Ascending aorta (tissue), 2 donors: ENCODE data around the gene PRPSAP2. TPM values are rescaled to one million over a fixed set of nuclear protein-coding genes. Genes with fewer than 3 reads are reported as not detected.
"Not testable (repeated sequence)": the region's sequence is repeated elsewhere in the genome, so short reads cannot be mapped to it uniquely, and the experiment has no call there.

ENCODE experiments used
- DNase-seq, 2 donors: peaks; one replicate each; pipeline ENCODE4 v3.0.0-alpha.2; 2019; ENCODE audit warnings: low spot score in 2 of 2
- H3K27ac ChIP-seq, 2 donors: fragments of 200-600 bp; sonication (generic); one replicate each; pipeline ENCODE4 v1.5.1; 2016 to 2017; ENCODE audit warnings: mild to moderate bottlenecking in 1 of 2
- H3K27me3 ChIP-seq: fragments of 200-600 bp; sonication (generic); one replicate; pipeline ENCODE4 v1.5.1; 2017
- H3K36me3 ChIP-seq, 2 donors: fragments of 200-600 bp; sonication (generic); one replicate each; pipeline ENCODE4 v1.5.1; 2016
- H3K4me1 ChIP-seq, 2 donors: fragments of 200-600 bp; sonication (generic); one replicate each; pipeline ENCODE4 v1.5.1; 2016 to 2017; ENCODE audit warnings: mild to moderate bottlenecking in 1 of 2
- H3K4me3 ChIP-seq, 2 donors: fragments of 200-600 bp; sonication (generic); one replicate each; pipeline ENCODE4 v1.5.1; 2016 to 2017; ENCODE audit warnings: mild to moderate bottlenecking in 1 of 2
- H3K9me3 ChIP-seq, 2 donors: fragments of 200-600 bp; sonication (generic); one replicate each; pipeline ENCODE4 v1.5.1; 2016
- intact Hi-C: fragments of 100-400 bp; cut with DNase I; formaldehyde crosslinking; loops from one replicate; pipeline ENCODE4 v1.15.1; 2023
- total RNA-seq: library from RNA; depleted of rRNA; stranded (reverse); fragments of >200 nt; gene quantifications from one replicate; pipeline ENCODE4 v1.1.0, GENCODE V29; 2016
- TF ChIP-seq, protein P1 (sequence below), 3 experiments: fragments of 200-600 bp in 2 of 3; fragments of 450-650 bp in 1 of 3; sonication (generic) in 2 of 3; IDR thresholded peaks; one replicate each; pipeline ENCODE4 v1.5.1; 2016 to 2019; ENCODE audit warnings: antibody characterized with exemption in 3 of 3, mild to moderate bottlenecking in 1 of 3, moderate library complexity in 1 of 3

PRPSAP2 gene, protein sequence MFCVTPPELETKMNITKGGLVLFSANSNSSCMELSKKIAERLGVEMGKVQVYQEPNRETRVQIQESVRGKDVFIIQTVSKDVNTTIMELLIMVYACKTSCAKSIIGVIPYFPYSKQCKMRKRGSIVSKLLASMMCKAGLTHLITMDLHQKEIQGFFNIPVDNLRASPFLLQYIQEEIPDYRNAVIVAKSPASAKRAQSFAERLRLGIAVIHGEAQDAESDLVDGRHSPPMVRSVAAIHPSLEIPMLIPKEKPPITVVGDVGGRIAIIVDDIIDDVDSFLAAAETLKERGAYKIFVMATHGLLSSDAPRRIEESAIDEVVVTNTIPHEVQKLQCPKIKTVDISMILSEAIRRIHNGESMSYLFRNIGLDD
- 3.4 TPM for total RNA-seq

DNA sequence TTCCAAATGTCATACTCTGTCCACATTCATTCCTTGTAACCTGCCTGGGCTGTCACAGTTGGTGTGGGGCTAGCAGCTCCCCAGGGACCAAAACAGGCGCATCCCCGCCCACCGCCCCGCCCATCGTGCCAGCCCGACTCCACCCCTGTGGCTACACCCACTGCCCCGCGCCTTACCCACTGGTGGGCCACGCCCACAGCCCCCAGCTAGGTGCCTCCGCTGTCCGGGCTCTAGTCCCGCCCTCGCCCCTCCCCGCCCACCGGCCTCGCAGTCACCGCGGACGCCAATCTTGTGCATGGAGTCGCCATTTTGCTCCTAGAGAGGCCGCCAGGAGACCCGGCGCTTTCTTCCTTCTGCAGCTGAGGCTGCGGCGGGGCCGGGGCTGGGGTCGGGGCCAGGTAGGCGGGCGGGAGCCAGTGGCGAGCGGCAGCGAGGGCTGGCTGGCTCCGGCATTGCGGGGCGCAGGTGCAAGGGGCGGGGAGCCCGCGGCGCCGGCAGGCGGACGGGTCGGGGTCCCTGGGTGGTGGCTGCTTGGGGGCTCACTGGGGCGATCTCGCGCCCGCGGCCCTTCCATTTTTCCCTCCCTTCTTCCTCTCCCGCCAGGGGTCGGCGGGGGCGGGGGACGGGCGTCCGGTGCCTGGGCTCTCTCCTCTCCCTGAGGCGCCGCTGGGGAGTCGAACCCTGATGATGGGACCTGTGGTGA is at the start of gene PRPSAP2:
PRPSAP2 (plus strand) TSS at position 268 of the 703 bp plus-strand sequence. CDS start 7,703 bp downstream, outside the sequence.
- Histone ChIP-seq H3K4me1 (peaks cover 0 to 11% of the 10 kb centered on the region in 2 donors), H3K9me3 (no peaks in the 10 kb centered on the region), H3K27ac (peak within 1 kb of the TSS; percentile 93 to 94), H3K4me3 (peak within 1 kb of the TSS; percentile 74 to 86), H3K27me3 (no peaks in the 10 kb centered on the region), H3K36me3 (no peaks in the 10 kb centered on the region)
- intact Hi-C loops: loop anchor here (5.0 kb wide), 1 partner anchor 144 kb away; the partner anchor contains the start of gene FAM83G
- peak; percentile 80 to 97 for DNase-seq
- TF ChIP-seq, protein P1, sequence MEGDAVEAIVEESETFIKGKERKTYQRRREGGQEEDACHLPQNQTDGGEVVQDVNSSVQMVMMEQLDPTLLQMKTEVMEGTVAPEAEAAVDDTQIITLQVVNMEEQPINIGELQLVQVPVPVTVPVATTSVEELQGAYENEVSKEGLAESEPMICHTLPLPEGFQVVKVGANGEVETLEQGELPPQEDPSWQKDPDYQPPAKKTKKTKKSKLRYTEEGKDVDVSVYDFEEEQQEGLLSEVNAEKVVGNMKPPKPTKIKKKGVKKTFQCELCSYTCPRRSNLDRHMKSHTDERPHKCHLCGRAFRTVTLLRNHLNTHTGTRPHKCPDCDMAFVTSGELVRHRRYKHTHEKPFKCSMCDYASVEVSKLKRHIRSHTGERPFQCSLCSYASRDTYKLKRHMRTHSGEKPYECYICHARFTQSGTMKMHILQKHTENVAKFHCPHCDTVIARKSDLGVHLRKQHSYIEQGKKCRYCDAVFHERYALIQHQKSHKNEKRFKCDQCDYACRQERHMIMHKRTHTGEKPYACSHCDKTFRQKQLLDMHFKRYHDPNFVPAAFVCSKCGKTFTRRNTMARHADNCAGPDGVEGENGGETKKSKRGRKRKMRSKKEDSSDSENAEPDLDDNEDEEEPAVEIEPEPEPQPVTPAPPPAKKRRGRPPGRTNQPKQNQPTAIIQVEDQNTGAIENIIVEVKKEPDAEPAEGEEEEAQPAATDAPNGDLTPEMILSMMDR (IDR thresholded peaks at IDR 0.05): no peak

DNA sequence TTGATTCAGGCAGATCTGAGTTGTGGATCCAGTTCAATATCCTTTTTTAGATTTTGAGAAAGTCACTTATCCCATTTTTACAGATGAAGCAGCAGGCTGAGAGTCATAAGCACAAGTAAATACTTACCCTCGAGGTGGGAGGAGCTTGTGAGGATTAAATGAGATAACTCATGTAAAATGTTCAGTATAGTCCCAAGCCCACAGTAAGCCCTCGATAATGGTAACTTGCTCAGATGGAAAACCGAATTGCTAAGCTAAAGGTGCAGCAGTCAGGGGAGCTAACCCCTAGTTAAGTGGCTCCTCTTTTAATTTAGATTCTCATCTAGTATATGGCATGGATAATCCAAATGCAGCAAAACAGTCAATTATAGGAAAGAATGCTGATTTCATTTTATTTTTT is 42.0 kb upstream of the PRPSAP2 start:
- H3K4me3 ChIP-seq, DNase-seq, H3K27me3 ChIP-seq, intact Hi-C loops, H3K36me3 ChIP-seq, H3K27ac ChIP-seq, H3K4me1 ChIP-seq, H3K9me3 ChIP-seq: not testable (repeated sequence)

DNA sequence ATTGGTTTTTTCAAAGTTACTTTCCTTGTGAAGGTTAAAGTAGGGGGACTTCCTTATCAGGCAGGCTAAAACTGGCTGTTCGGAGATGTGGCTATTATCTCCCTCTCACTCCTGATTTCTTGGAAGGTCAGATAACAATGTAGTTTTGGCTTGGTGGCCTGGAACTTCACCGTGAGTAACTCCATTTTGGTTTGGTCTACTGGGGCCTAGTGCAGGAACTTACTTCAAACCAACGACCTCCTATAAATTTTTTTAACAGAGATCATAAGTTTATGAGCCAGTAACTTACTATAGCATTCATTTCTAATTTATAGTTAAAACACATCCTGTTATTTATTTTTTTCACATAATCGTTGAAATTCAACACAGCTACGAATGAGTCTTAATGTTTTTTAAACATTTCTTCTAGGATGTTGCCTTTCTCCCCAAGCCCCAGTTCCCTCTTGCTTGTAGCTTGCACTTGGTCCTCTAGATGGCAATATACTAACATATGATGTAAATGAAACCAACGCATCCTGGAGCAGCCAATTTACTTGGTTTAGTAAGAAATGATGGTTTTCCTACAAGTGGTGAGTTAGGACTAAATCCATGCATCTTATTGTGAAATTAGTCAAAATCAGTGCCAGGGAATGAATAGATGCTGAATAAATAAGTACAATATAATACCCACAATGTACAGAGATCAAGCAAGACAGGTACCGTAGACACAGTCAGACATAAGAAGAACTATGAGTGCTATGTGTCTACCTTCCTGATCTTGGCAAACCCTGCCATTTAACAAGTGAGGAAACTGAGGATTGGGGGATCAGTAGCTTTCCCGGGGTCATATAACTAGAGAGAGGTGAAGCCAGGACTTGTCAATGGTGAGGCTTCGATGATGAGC is 41.2 kb upstream of the PRPSAP2 start:
- DNase-seq: peak in 1 of 2 donors; percentile 64
- H3K9me3 ChIP-seq, H3K4me3 ChIP-seq, H3K27me3 ChIP-seq, H3K27ac ChIP-seq, H3K36me3 ChIP-seq, intact Hi-C loops, H3K4me1 ChIP-seq: not testable (repeated sequence)
- TF ChIP-seq, protein P1 (IDR thresholded peaks at IDR 0.05): peak in 2 of 3 experiments; percentile 64 to 72

DNA sequence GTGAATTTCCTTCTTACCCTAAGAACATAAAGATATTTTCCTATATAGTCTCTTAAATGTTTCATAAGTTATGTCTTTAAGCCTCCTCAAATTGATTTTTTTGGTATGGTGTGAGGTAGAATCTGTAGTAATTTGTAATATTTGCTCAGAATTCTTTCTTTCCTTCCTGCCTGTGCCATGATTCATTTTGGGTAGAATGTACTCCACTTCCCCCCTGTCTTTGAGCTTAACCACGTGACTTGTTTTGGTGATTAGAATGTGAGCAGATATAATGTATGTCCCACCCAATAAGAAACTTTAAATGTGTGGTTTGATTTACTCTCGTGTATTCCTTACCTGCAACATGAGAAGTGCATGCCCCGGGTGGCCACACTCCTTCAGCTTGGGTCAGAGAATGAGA is 36.5 kb upstream of the PRPSAP2 start:
- H3K4me3 ChIP-seq, intact Hi-C loops, H3K36me3 ChIP-seq, H3K27me3 ChIP-seq, H3K9me3 ChIP-seq, DNase-seq, H3K27ac ChIP-seq, H3K4me1 ChIP-seq: not testable (repeated sequence)

DNA sequence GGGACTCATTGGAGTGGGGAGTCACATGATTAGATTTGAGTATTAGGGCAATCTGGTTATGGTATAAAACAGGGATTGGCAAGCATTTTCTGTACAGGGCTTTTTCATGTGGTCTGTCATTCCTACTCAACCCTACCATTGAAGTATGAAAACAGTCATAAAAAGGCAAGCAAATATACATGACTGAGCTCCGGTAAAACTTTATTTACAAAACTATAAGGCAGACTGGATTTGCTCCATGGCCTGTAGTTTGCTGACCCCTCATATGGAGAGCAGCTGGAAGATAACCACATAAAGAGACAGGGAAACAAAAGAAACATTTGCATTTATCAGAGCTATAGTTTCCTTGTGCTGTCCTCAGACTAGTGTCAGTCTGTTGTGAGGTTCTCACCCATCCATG is 30.3 kb upstream of the PRPSAP2 start:
- H3K27me3 ChIP-seq, H3K27ac ChIP-seq, H3K4me1 ChIP-seq, intact Hi-C loops, DNase-seq, H3K4me3 ChIP-seq, H3K36me3 ChIP-seq, H3K9me3 ChIP-seq: not testable (repeated sequence)

DNA sequence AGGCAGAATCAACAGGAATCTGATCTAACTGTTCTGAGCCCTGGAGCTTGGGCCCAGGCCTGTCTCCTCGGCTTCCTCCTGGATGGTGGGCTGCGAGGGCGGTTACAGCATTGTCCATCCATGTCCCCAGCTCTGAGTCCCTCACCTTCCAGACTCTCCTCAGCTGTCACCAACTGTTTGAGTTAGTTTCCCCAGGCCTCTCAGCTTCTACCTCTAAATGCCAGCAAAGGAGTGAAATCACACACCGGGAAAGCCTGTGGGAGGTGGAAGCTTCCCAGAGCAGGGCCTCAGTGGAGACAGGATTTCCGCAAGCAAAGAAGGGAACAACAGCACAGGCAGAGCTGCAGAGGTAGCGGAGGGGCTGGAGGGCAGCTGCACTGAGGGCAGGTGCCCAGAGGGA is 9.4 kb upstream of the PRPSAP2 start:
- no peak overlapping the region for H3K27ac ChIP-seq
- no peaks in the 10 kb centered on the region for H3K27me3 ChIP-seq
- intact Hi-C loops: no loop called here
- no peak for DNase-seq
- no peaks in the 10 kb centered on the region for H3K9me3 ChIP-seq
- TF ChIP-seq, protein P1 (IDR thresholded peaks at IDR 0.05): no peak
- H3K4me1 ChIP-seq: no peaks in the 10 kb centered on the region
- no peaks in the 10 kb centered on the region for H3K36me3 ChIP-seq
- no peak overlapping the region for H3K4me3 ChIP-seq
